GM19467 (cell line): Measurements from ENCODE around the gene GDF9.
A peak's percentile ranks its signal among the peaks of the same experiment; 100 is the strongest.

Experiments
- ATAC-seq: cut with Tn5 transposase; IDR thresholded peaks from one replicate; pipeline ENCODE4 v1.9.1; 2021; ENCODE audit warnings: mild to moderate bottlenecking, moderate library complexity; ENCODE audit not compliant: unreplicated experiment

GDF9 gene

GRCh38 chr5:132866342-132867045 is at the start of gene GDF9, which contains the start of gene UQCRQ:
Gene GDF9 (minus strand): TSS chr5:132866469. CDS start chr5:132864533, 1,936 bp downstream.
Gene UQCRQ (plus strand): TSS chr5:132866642. CDS start chr5:132866882, 240 bp downstream.
- peak; percentile 97 for ATAC-seq

GRCh38 chr5:132915681-132916080 is 49.4 kb upstream of the GDF9 start:
- no peak for ATAC-seq

GRCh38 chr5:132909702-132910101 is 43.4 kb upstream of the GDF9 start:
- no peak for ATAC-seq

GRCh38 chr5:132907161-132907560 is 40.9 kb upstream of the GDF9 start:
- ATAC-seq = no peak

GRCh38 chr5:132905938-132906337 is 39.7 kb upstream of the GDF9 start:
- ATAC-seq = no peak

GRCh38 chr5:132901730-132902129 is 35.5 kb upstream of the GDF9 start:
- ATAC-seq = no peak

GRCh38 chr5:132901036-132901435 is 34.8 kb upstream of the GDF9 start:
- ATAC-seq = no peak

GRCh38 chr5:132898094-132898493 is 31.8 kb upstream of the GDF9 start:
- ATAC-seq = no peak

GRCh38 chr5:132896685-132897084 is 30.4 kb upstream of the GDF9 start:
- no peak for ATAC-seq

- ATAC-seq = no peak
Observed at GRCh38 chr5:132895719-132896305, 29.5 kb upstream of the GDF9 start.

- ATAC-seq = no peak
Observed at GRCh38 chr5:132890817-132891216, 24.5 kb upstream of the GDF9 start.

- ATAC-seq = no peak
Observed at GRCh38 chr5:132889501-132889900, 23.2 kb upstream of the GDF9 start.

- no peak for ATAC-seq
Observed at GRCh38 chr5:132887283-132887682, 21.0 kb upstream of the GDF9 start.

GRCh38 chr5:132886064-132886823 is 20.0 kb upstream of the GDF9 start:
- ATAC-seq = no peak

GRCh38 chr5:132884548-132884947 is 18.3 kb upstream of the GDF9 start:
- ATAC-seq = no peak

GRCh38 chr5:132883261-132883834 is 17.1 kb upstream of the GDF9 start:
- ATAC-seq = no peak

- no peak for ATAC-seq
Observed at GRCh38 chr5:132877938-132878337, 11.7 kb upstream of the GDF9 start.

- no peak for ATAC-seq
Observed at GRCh38 chr5:132877466-132877865, 11.2 kb upstream of the GDF9 start.

GRCh38 chr5:132876020-132876759 is 9.9 kb upstream of the GDF9 start:
- ATAC-seq = no peak

GRCh38 chr5:132873930-132874271 is 7.6 kb upstream of the GDF9 start:
- ATAC-seq = no peak
